GM12878 (cell line): ENCODE data around the gene LTB4R.
"Not testable (repeated sequence)": the region's sequence is repeated elsewhere in the genome, so short reads cannot be mapped to it uniquely, and the experiment has no call there.

Source experiments
- ASH2L ChIP-seq: fragments of 300-600, 200-600 bp; sonication (generic); IDR thresholded peaks from 2 replicates; pipeline ENCODE4 v1.6.1; 2017; ENCODE audit warnings: low read depth, mild to moderate bottlenecking, borderline replicate concordance
- CBX3 ChIP-seq: fragments of 200-600 bp; sonication (generic); IDR thresholded peaks from 2 replicates; pipeline ENCODE4 v1.6.1; 2016; ENCODE audit warnings: low read depth, borderline replicate concordance
- CBX5 ChIP-seq: sonication (generic); IDR thresholded peaks from 2 replicates; pipeline ENCODE4 v1.6.1; 2016; ENCODE audit warnings: low read depth, moderate library complexity, mild to moderate bottlenecking, inconsistent platforms
- CTCF ChIP-seq, 3 experiments: IDR thresholded peaks in 2 of 3; conservative IDR thresholded peaks in 1 of 3; 2 replicates each; pipeline ENCODE4 v1.5.1; 2011; ENCODE audit warnings: low read depth in 3 of 3, low read length in 3 of 3, mild to moderate bottlenecking in 3 of 3, control low read depth in 2 of 3, moderate library complexity in 2 of 3, inconsistent platforms in 1 of 3, mixed read lengths in 1 of 3; ENCODE audit not compliant: control insufficient read depth in 2 of 3, insufficient read depth in 1 of 3; ENCODE audit errors: extremely low read depth in 1 of 3
- FOXK2 ChIP-seq: fragments of 450-650 bp; IDR thresholded peaks from 2 replicates; pipeline ENCODE4 v1.6.1; 2017; ENCODE audit warnings: mild to moderate bottlenecking, moderate library complexity
- IRF5 ChIP-seq: fragments of 450-650 bp; IDR thresholded peaks from 2 replicates; pipeline ENCODE4 v1.6.1; 2017; ENCODE audit warnings: borderline replicate concordance
- POLR2A ChIP-seq: IDR thresholded peaks from 2 replicates; pipeline ENCODE4 v1.6.1; 2011; ENCODE audit warnings: low read depth, mild to moderate bottlenecking, low read length
- POLR2AphosphoS5 ChIP-seq: IDR thresholded peaks from 2 replicates; pipeline ENCODE4 v1.6.1; 2011; ENCODE audit warnings: mild to moderate bottlenecking, low read length, inconsistent platforms
- SIN3A ChIP-seq: IDR thresholded peaks from 2 replicates; pipeline ENCODE4 v1.6.1; 2012; ENCODE audit warnings: low read depth, low read length, improper control_type of control experiment

- not testable (repeated sequence) for TF ChIP-seq SIN3A, POLR2A, POLR2AphosphoS5, CBX3, CBX5, IRF5, ASH2L, FOXK2
- 0 out of 6 replicates have a peak, but pooled peaks of 2 of the 3 experiments have one; percentile 16 to 42 for TF ChIP-seq CTCF (IDR thresholded peaks at IDR 0.05 in 2 of 3, conservative IDR thresholded peaks at IDR 0.05 in 1 of 3; ENCODE audit: control insufficient read depth in 2 of 3, extremely low read depth in 1 of 3, insufficient read depth in 1 of 3, low read depth in 3 of 3, low read length in 3 of 3)
These were observed 16.6 kb downstream of the LTB4R start for GRCh38 chr14:24327914-24328313.
